Smooth muscle cell (in vitro differentiated cells): ENCODE data around the gene PACSIN3. TPM values are rescaled to one million over a fixed set of nuclear protein-coding genes. Genes with fewer than 3 reads are reported as not detected.
"Not testable (repeated sequence)": the region's sequence is repeated elsewhere in the genome, so short reads cannot be mapped to it uniquely, and the experiment has no call there.

Experiments used
- DNase-seq: peaks from one replicate; lab custom pipeline; 2025; ENCODE audit not compliant: unreplicated experiment; lab: John Stamatoyannopoulos, UW
- H2AFZ ChIP-seq: fragments of 200-600 bp; sonication (generic); 2 replicates; pipeline ENCODE4 v1.6.0; 2016; ENCODE audit warnings: antibody characterized with exemption, low read depth, mild to moderate bottlenecking
- H3F3A ChIP-seq: fragments of 200-600 bp; sonication (generic); 2 replicates; pipeline ENCODE4 v1.6.0; 2017; ENCODE audit warnings: antibody characterized with exemption, low read depth
- H3K27ac ChIP-seq: fragments of 200-600 bp; sonication (generic); 2 replicates; pipeline ENCODE4 v1.5.1; 2016; ENCODE audit warnings: low read depth, mild to moderate bottlenecking
- H3K27me3 ChIP-seq: fragments of 200-600 bp; sonication (generic); 2 replicates; pipeline ENCODE4 v1.6.1; 2016; ENCODE audit warnings: low read depth, mild to moderate bottlenecking
- H3K36me3 ChIP-seq: fragments of 200-600 bp; sonication (generic); 2 replicates; pipeline ENCODE4 v1.5.1; 2016; ENCODE audit warnings: low read depth
- H3K4me1 ChIP-seq: fragments of 200-600 bp; sonication (generic); 2 replicates; pipeline ENCODE4 v1.5.1; 2016; ENCODE audit warnings: low read depth
- H3K4me2 ChIP-seq: fragments of 200-600 bp; sonication (generic); 2 replicates; pipeline ENCODE4 v1.6.0; 2016; ENCODE audit warnings: mild to moderate bottlenecking
- H3K4me3 ChIP-seq: fragments of 200-600 bp; sonication (generic); 2 replicates; pipeline ENCODE4 v1.5.1; 2016; ENCODE audit warnings: mild to moderate bottlenecking
- H3K79me2 ChIP-seq: fragments of 200-600 bp; sonication (generic); 2 replicates; pipeline ENCODE4 v1.6.0; 2016; ENCODE audit warnings: low read depth, mild to moderate bottlenecking
- H3K9ac ChIP-seq: fragments of 200-600 bp; sonication (generic); 2 replicates; pipeline ENCODE4 v1.6.0; 2016; ENCODE audit warnings: low read depth
- H3K9me3 ChIP-seq: fragments of 200-600 bp; sonication (generic); replicated peaks from 2 replicates; pipeline ENCODE4 v1.5.1; 2016; ENCODE audit warnings: low read depth
- H4K20me1 ChIP-seq: fragments of 200-600 bp; sonication (generic); 2 replicates; pipeline ENCODE4 v1.6.0; 2016; ENCODE audit warnings: low read depth
- CTCF ChIP-seq: fragments of 200-600 bp; sonication (generic); IDR thresholded peaks from 2 replicates; pipeline ENCODE4 v1.5.1; 2017; ENCODE audit warnings: borderline replicate concordance, mild to moderate bottlenecking, antibody characterized with exemption; ENCODE audit not compliant: insufficient read depth, poor library complexity, severe bottlenecking
- WGBS: methylation state at CpG from one replicate; pipeline ENCODE4 v1.1.7; 2016; ENCODE audit warnings: low lambda C conversion rate; 5-methylcytosine and 5-hydroxymethylcytosine counted together
- polyA plus RNA-seq: library from polyadenylated mRNA; unstranded; fragments of >200 nt; fragmentation: Nextera tagmentation; extraction: Ambion mirVana; gene quantifications from 2 replicates; pipeline ENCODE4 v1.2.1, GENCODE V29; 2016
- total RNA-seq: library from RNA; depleted of rRNA; stranded (reverse); fragments of >200 nt; gene quantifications from 2 replicates; pipeline ENCODE4 v1.2.3, GENCODE V29; 2014

Gene PACSIN3
- total and polyA plus RNA-seq, 2 experiments from 2014 or later: 27.3 to 55.7 TPM

- no peaks in the 10 kb centered on the region for H3K4me1 ChIP-seq
- no peak overlapping the region for H2AFZ ChIP-seq
- no peak overlapping the region for H3K9ac ChIP-seq
- no peaks in the 10 kb centered on the region for H3K9me3 ChIP-seq
- H3F3A ChIP-seq: peaks cover 10% of the 10 kb centered on the region
- DNase-seq: no peak
- WGBS: 68% methylated on average over 4 of the region's 4 CpGs
- H3K36me3 ChIP-seq: no peaks in the 10 kb centered on the region
- H3K4me3 ChIP-seq: no peak overlapping the region
- TF ChIP-seq CTCF: no peak
- H3K4me2 ChIP-seq: no peak overlapping the region
- H3K27ac ChIP-seq: no peak overlapping the region
- no peaks in the 10 kb centered on the region for H3K27me3 ChIP-seq
- no peaks in the 10 kb centered on the region for H3K79me2 ChIP-seq
- no peaks in the 10 kb centered on the region for H4K20me1 ChIP-seq
Observed at GRCh38 chr11:47192111-47192510, 5.9 kb upstream of the PACSIN3 start.

DNA sequence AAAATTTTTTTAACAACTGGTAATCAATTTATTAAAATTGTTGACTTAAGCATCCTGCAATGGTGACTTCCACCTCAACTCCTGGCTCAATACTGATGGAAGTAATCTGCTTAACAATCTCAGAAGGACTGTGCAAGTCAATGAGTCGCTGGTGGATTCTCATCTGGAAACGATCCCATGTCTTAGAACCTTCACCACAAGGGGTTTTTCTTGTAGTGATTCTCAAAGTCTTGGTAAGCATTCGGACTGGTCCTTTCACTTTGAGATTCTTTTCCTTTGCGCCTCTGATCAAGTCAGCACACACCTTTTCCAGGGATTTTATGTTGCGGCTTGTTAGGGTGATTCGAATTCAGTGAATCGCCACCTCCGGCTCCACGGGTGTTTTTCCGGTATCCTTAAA is 4.9 kb upstream of the PACSIN3 start:
- H3K36me3 ChIP-seq, H3K79me2 ChIP-seq, H3K4me1 ChIP-seq, DNase-seq, H3K9me3 ChIP-seq, H3K4me2 ChIP-seq, H3K27ac ChIP-seq, H3K9ac ChIP-seq, H4K20me1 ChIP-seq, H2AFZ ChIP-seq, H3K4me3 ChIP-seq, H3K27me3 ChIP-seq: not testable (repeated sequence)
- peaks cover 16% of the 10 kb centered on the region for H3F3A ChIP-seq
- WGBS: 89% methylated on average over 10 of the region's 10 CpGs

DNA sequence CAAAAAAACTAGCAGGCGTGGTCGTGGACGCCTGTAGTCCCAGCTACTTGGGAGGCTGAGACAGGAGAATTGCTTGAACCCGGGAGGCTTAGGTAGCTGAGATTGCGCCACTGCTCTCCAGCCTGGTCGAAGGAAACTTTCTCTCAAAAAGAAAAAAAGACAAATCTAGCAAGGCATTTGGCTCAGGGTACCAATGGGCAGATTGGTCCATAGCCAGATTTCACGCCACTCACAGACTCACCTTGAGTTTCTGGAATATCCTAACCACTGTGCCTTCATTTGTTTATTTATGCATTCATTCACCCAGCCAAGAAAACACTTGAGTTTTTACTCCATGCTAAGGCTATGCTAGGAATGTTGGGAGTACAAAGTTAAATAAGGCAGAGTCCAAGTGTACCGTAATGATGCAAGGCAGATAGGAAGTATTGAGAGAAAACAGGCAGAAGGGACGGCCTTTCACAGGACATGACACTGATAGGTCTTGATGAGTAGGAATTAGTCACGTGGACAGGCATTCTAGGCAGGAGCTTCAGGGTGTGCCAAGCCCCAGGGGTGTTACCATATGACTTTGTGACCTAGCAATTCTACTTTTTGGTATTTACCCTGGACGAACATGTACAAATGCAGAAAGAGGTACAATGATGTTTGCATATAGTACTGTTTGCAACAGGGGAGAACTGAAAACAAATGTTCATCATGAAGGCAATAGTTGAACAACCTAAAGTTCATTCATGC is 3.0 kb upstream of the PACSIN3 start:
- DNase-seq: no peak
- no peaks in the 10 kb centered on the region for H3K36me3 ChIP-seq
- no peak overlapping the region for H3K27ac ChIP-seq
- H3K79me2 ChIP-seq: peaks cover 3% of the 10 kb centered on the region
- WGBS: 67% methylated on average over 11 of the region's 11 CpGs
- H4K20me1 ChIP-seq: no peaks in the 10 kb centered on the region
- no peaks in the 10 kb centered on the region for H3K9me3 ChIP-seq
- peaks cover 16% of the 10 kb centered on the region for H3F3A ChIP-seq
- no peak overlapping the region for H3K4me3 ChIP-seq
- no peak overlapping the region for H3K4me2 ChIP-seq
- H2AFZ ChIP-seq: no peak overlapping the region
- no peaks in the 10 kb centered on the region for H3K27me3 ChIP-seq
- TF ChIP-seq CTCF: no peak
- no peak overlapping the region for H3K9ac ChIP-seq
- peaks cover 10% of the 10 kb centered on the region for H3K4me1 ChIP-seq

- Histone ChIP-seq H3K4me1 (peaks cover 10% of the 10 kb centered on the region), H3K4me3 (no peak overlapping the region), H3K27me3 (no peaks in the 10 kb centered on the region), H3K27ac (no peak overlapping the region), H3K79me2 (peaks cover 9% of the 10 kb centered on the region), H2AFZ (no peak overlapping the region), H3K36me3 (no peaks in the 10 kb centered on the region), H3K9me3 (no peaks in the 10 kb centered on the region), H3K4me2 (no peak overlapping the region), H4K20me1 (no peaks in the 10 kb centered on the region), H3F3A (peaks cover 16% of the 10 kb centered on the region), H3K9ac (no peak overlapping the region)
- 90% methylated on average over 1 of the region's 1 CpG for WGBS
- DNase-seq: no peak
- no peak for TF ChIP-seq CTCF
Observed at GRCh38 chr11:47188259-47188658, 2.0 kb upstream of the PACSIN3 start.
